MM.1S (cell line): ENCODE data around the gene CDC6.

Experiments used
- CTCF ChIP-seq: fragments of 300-600 bp; sonication (generic); IDR thresholded peaks from 2 replicates; pipeline ENCODE4 v1.5.1; 2016; ENCODE audit warnings: antibody characterized with exemption, low read length, mixed read lengths
- EZH2 ChIP-seq: fragments of 300-600 bp; sonication (generic); optimal IDR thresholded peaks from 2 replicates; pipeline ENCODE3; 2017; ENCODE audit warnings: low read depth, mild to moderate bottlenecking, antibody characterized with exemption, low read length, mixed read lengths
- EZH2phosphoT487 ChIP-seq: fragments of 300-600 bp; sonication (generic); IDR thresholded peaks from 2 replicates; pipeline ENCODE4 v1.6.1; 2018; ENCODE audit warnings: antibody characterized with exemption, low read length

- TF ChIP-seq CTCF (no peak), EZH2phosphoT487 (no peak), EZH2 (no peak)
Observed at GRCh38 chr17:40346765-40347158, 59.1 kb downstream of the CDC6 start.
